H1 (cell line): ENCODE data around the gene PNLDC1.

Source experiments
- CTCF ChIP-seq, 3 experiments: IDR thresholded peaks; 1 replicate in 2 of 3; 2 replicates in 1 of 3; pipeline versions ENCODE4 v1.5.1 to v1.6.1; 2011; ENCODE audit warnings: low read length in 3 of 3, mild to moderate bottlenecking in 3 of 3, inconsistent platforms in 2 of 3, low read depth in 1 of 3, moderate library complexity in 1 of 3; ENCODE audit not compliant: insufficient read depth in 1 of 3; ENCODE audit errors: control extremely low read depth in 1 of 3
- EZH2 ChIP-seq: fragments of 200-600 bp; sonication (generic); IDR thresholded peaks from 2 replicates; pipeline ENCODE4 v1.7.1; 2012; ENCODE audit warnings: low read depth, mild to moderate bottlenecking, moderate library complexity, low read length, inconsistent platforms; ENCODE audit not compliant: severe bottlenecking
- JUND ChIP-seq: IDR thresholded peaks from 2 replicates; pipeline ENCODE4 v1.6.1; 2011; ENCODE audit warnings: mild to moderate bottlenecking, improper control_type of control experiment, low read length
- KDM1A ChIP-seq: fragments of 200-600, 300-600 bp; sonication (generic); IDR thresholded peaks from 2 replicates; pipeline ENCODE4 v1.7.1; 2016; ENCODE audit warnings: mild to moderate bottlenecking, low read length, borderline replicate concordance
- POLR2A ChIP-seq, 2 experiments: IDR thresholded peaks; 1 replicate in 1 of 2; 2 replicates in 1 of 2; pipeline ENCODE4 v1.6.1; 2011; ENCODE audit warnings: low read depth in 2 of 2, low read length in 2 of 2, mild to moderate bottlenecking in 2 of 2; ENCODE audit errors: control extremely low read depth in 1 of 2

GRCh38 chr6:159831373-159831679, 31.2 kb downstream of the PNLDC1 start:
- no peak for TF ChIP-seq KDM1A
- no peak for TF ChIP-seq CTCF (IDR thresholded peaks at IDR 0.05; ENCODE audit: control extremely low read depth in 1 of 3, insufficient read depth in 1 of 3, low read depth in 1 of 3, low read length in 3 of 3)
- no peak for TF ChIP-seq JUND
- TF ChIP-seq POLR2A (IDR thresholded peaks at IDR 0.05; ENCODE audit: control extremely low read depth in 1 of 2, low read depth in 2 of 2, low read length in 2 of 2): no peak
- no peak for TF ChIP-seq EZH2
